Right ventricle myocardium inferior (tissue), 1 donor: ENCODE results near the gene LCK. TPM values are rescaled to one million over a fixed set of nuclear protein-coding genes. Genes with fewer than 3 reads are reported as not detected.

Source experiments
- ATAC-seq: fragments of 200-7000 bp; cut with Tn5 transposase; one replicate; pipeline ENCODE4 v1.9.1; 2020; ENCODE audit warnings: mild to moderate bottlenecking, moderate library complexity
- DNase-seq: peaks from one replicate; pipeline ENCODE4 v3.0.0; 2021; ENCODE audit errors: missing footprints
- intact Hi-C: fragments of 100-400 bp; cut with DNase I; formaldehyde crosslinking; loops from one replicate; pipeline ENCODE4 v1.11.0; 2022
- total RNA-seq: library from RNA; stranded (reverse); fragmentation: NEBNext Ultra II Directional; extraction: Animal tissue kit (Norgen Biotek cat#: 25700); gene quantifications from one replicate; pipeline ENCODE4 v1.2.1, GENCODE V29; 2021
- donor health status: DM: no; HTN: yes; CAD: no; lungs with severe emphysema.

LCK gene
- total RNA-seq, 1 donor from 2014 or later, result 0.57 TPM

DNA sequence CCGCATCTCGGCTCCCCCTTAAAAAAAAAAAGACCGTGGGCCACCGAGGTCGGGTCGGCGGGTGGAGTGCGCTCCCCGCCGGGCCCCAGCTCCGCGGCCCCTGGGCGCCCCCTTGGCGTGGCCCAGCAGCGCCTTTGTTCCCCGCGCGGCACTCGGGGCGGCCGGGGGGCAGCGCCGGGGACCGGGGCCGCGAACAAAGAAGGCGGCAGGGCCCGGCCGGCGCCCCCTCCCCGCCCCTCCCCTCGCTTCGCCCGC is 84.4 kb downstream of the LCK start:
- intact Hi-C loops, result no loop called here
- DNase-seq, result no peak
- ATAC-seq, result no peak

Other genes with a start within 250 kb of the LCK start
- 59.6 TPM for gene KHDRBS1, start 237.4 kb upstream of the LCK start, total RNA-seq
- 7.1 TPM for gene TMEM39B, start 178.3 kb upstream of the LCK start, total RNA-seq
- 70.3 TPM for gene KPNA6, start 143.2 kb upstream of the LCK start, total RNA-seq
- gene TXLNA, start 71.6 kb upstream of the LCK start, total RNA-seq, result 17.4 TPM
- 25.8 TPM for gene CCDC28B, start 50.7 kb upstream of the LCK start, total RNA-seq
- 0.81 TPM for gene IQCC, start 45.6 kb upstream of the LCK start, total RNA-seq
- gene DCDC2B, start 42.2 kb upstream of the LCK start, total RNA-seq, result not detected
- gene TMEM234, start 28.9 kb upstream of the LCK start, total RNA-seq, result 8.8 TPM
- 108 TPM for gene EIF3I, start 28.9 kb upstream of the LCK start, total RNA-seq
- gene FAM167B, start 4.0 kb upstream of the LCK start, total RNA-seq, result 10.5 TPM
- 40.6 TPM for gene HDAC1, start 40.8 kb downstream of the LCK start, total RNA-seq
- gene MARCKSL1, start 85.0 kb downstream of the LCK start, total RNA-seq, result 28.5 TPM
- 2.4 TPM for gene FAM229A, start 111.2 kb downstream of the LCK start, total RNA-seq
- 1.2 TPM for gene TSSK3, start 111.3 kb downstream of the LCK start, total RNA-seq
- 41.8 TPM for gene BSDC1, start 143.2 kb downstream of the LCK start, total RNA-seq
- gene ZBTB8B, start 213.8 kb downstream of the LCK start, total RNA-seq, result not detected